Erythroblast (primary cell): ENCODE results near the gene KANSL1.

Experiments used
- GATA1 ChIP-seq: IDR thresholded peaks from 2 replicates; pipeline ENCODE4 v1.6.1; 2011; ENCODE audit warnings: low read depth, mild to moderate bottlenecking, control low read depth, low read length, moderate library complexity
- POLR2A ChIP-seq: IDR thresholded peaks from 2 replicates; pipeline ENCODE4 v1.6.1; 2011; ENCODE audit warnings: mild to moderate bottlenecking, low read length

DNA sequence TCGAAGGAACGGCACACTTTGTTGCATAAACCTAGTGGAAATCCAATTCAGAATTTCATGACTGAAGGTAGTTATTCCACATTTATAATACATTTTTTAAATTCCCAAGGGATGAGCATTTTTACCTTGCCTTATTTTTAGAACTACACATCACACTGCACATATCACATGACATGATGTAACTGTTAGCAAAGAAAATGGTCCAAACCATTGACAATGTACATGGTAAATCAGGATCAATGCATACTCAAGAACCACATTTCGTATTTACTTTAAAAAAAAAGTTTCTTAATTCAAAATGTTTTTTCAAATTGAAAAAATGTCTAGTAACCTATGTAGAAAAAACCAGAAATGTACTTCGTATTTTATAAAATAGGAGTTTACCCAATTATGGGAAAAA lies 2.5 kb downstream of the KANSL1 start:
- no peak for TF ChIP-seq POLR2A
- TF ChIP-seq GATA1: no peak
